Kidney capillary endothelial cell (primary cell): ENCODE measurements around the gene PRM1.

Experiments
- DNase-seq: peaks from one replicate; pipeline ENCODE4 v3.0.0-alpha.2; 2018; ENCODE audit warnings: low spot score

PRM1 gene

GRCh38 chr16:11236461-11237254 lies 44.5 kb downstream of the PRM1 start:
- no peak for DNase-seq

GRCh38 chr16:11235703-11235991 lies 45.5 kb downstream of the PRM1 start:
- no peak for DNase-seq

- DNase-seq = no peak
Observed at GRCh38 chr16:11234884-11235702, 46.0 kb downstream of the PRM1 start.

GRCh38 chr16:11233727-11234376 lies 47.3 kb downstream of the PRM1 start:
- no peak for DNase-seq

GRCh38 chr16:11232852-11233726 lies 48.0 kb downstream of the PRM1 start:
- DNase-seq = no peak

GRCh38 chr16:11232302-11232851 lies 48.8 kb downstream of the PRM1 start:
- DNase-seq = no peak

- no peak for DNase-seq
Observed at GRCh38 chr16:11231367-11231970, 49.7 kb downstream of the PRM1 start.
